GM08714 (cell line): Measurements from ENCODE around the gene PCDH18.
"Not testable (repeated sequence)": the region's sequence is repeated elsewhere in the genome, so short reads cannot be mapped to it uniquely, and the experiment has no call there.

Experiments used
- H3K4me3 ChIP-seq: fragments of 200-500 bp; sonication (Bioruptor generic); 2 replicates; pipeline ENCODE4 v1.5.1; 2014; ENCODE audit warnings: mild to moderate bottlenecking, low read length, inconsistent platforms
- ZNF274 ChIP-seq: IDR thresholded peaks from 2 replicates; pipeline ENCODE4 v1.6.1; 2012; ENCODE audit warnings: mild to moderate bottlenecking, low read depth, low read length

The PCDH18 gene, protein sequence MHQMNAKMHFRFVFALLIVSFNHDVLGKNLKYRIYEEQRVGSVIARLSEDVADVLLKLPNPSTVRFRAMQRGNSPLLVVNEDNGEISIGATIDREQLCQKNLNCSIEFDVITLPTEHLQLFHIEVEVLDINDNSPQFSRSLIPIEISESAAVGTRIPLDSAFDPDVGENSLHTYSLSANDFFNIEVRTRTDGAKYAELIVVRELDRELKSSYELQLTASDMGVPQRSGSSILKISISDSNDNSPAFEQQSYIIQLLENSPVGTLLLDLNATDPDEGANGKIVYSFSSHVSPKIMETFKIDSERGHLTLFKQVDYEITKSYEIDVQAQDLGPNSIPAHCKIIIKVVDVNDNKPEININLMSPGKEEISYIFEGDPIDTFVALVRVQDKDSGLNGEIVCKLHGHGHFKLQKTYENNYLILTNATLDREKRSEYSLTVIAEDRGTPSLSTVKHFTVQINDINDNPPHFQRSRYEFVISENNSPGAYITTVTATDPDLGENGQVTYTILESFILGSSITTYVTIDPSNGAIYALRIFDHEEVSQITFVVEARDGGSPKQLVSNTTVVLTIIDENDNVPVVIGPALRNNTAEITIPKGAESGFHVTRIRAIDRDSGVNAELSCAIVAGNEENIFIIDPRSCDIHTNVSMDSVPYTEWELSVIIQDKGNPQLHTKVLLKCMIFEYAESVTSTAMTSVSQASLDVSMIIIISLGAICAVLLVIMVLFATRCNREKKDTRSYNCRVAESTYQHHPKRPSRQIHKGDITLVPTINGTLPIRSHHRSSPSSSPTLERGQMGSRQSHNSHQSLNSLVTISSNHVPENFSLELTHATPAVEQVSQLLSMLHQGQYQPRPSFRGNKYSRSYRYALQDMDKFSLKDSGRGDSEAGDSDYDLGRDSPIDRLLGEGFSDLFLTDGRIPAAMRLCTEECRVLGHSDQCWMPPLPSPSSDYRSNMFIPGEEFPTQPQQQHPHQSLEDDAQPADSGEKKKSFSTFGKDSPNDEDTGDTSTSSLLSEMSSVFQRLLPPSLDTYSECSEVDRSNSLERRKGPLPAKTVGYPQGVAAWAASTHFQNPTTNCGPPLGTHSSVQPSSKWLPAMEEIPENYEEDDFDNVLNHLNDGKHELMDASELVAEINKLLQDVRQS

DNA sequence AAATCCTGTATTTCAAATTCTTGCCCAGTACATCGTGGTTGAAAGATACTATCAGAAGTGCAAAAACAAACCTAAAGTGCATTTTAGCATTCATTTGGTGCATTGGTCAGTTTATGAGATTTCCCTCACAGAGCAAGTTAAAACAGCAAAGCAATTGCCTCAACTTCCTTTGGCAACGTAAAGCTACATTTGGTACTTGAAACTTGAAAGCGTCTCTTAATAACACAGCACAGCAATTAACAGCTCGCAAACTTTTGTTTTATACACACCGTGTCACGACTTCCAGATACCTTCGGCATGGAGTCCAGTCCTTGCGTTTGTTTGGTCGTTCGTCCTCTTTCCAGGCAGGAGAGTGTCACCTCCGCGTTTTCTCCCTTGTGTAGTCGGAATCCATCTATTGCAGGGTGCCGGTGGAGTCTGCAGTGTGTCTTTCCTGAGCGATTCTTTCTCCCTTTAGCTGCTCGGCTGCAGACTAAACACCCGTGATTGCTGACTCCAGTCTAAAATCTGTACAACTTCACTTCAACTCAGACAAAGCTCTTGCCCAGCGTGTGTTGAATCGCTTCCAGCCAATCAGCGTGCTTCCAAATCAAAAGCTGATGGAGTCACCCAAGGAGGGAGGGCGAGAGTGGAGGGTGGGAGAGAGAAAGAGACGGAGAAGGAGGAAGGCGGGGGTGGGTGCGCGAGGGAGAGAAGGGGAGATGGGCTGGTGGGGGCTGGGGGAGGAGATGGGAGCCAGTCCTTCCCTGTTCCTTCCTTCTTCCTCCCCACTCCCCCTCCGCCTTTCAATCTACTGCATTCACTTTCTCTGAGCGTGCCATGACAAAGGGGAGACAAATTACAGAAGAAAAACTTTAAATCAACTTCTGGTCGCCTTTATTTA is at the start of gene PCDH18:
Gene PCDH18, minus strand, starts transcription at position 509 of the 883 bp plus-strand sequence. Its CDS starts 406 bp downstream, at position 103.
- H3K4me3 ChIP-seq = peak within 1 kb of the TSS; percentile 49
- no peak for TF ChIP-seq ZNF274

DNA sequence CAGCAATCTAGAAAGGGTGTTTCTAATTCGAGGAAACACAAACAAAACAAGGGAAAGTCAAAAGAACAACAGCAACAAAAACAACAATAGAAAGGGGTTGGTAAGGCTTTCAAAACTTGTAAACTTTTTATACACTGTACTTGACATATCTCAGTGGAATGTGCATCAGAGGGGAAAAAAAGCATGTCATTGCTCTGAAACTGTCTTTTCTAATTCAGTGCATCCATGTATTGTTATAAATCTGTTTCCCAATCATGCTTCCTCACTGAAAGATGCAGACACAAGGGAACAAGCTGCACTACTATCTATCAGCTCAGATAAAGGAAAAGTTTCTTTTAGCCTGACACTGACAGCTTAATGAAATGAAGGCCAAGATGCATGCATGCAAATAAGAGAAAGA is 44.2 kb upstream of the PCDH18 start:
- no peak overlapping the region for H3K4me3 ChIP-seq
- TF ChIP-seq ZNF274 = no peak

DNA sequence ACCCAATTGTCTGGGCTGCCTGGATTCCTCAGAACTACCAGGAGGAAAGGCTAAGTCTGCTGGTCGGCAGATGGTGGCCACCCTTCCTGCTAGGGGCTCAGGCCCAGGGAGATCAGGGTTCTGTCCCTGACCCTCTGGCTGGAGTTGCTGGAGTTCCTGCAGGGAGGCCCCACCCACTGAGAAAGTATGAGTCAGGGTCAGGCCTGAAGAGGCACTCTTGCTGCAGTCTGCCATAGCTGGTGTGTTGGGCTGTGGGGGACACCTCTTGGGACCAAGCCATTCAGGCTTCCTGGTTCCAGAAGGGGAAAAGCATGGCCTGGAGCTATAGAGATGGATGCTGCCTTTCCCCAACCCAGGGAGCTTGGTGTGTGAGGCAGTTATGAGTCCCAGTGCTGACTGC is 40.4 kb upstream of the PCDH18 start:
- no peak for TF ChIP-seq ZNF274

DNA sequence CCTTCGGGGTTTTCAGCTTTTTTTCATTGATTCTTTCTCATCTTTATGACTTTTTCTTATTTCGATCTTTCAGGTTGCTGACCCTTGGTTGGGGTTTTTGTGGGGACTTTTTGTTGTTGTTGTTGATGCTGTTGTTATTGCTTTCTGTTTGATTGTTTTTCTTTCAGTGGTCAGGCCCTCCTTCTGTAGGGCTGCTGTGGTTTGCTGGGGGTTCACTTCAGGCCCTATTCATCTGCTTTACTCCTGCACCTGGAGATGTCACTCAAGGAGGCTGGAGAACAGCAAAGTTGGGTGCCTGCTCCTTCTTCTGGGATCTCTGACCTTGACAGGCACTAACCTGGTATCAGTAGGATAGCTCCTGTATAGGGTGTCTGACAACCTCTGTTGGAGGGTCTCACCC is 39.9 kb upstream of the PCDH18 start:
- no peak overlapping the region for H3K4me3 ChIP-seq
- TF ChIP-seq ZNF274 = no peak

More for the DNA sequence above, 40.4 kb upstream of the PCDH18 start:
- H3K4me3 ChIP-seq = no peak overlapping the region

DNA sequence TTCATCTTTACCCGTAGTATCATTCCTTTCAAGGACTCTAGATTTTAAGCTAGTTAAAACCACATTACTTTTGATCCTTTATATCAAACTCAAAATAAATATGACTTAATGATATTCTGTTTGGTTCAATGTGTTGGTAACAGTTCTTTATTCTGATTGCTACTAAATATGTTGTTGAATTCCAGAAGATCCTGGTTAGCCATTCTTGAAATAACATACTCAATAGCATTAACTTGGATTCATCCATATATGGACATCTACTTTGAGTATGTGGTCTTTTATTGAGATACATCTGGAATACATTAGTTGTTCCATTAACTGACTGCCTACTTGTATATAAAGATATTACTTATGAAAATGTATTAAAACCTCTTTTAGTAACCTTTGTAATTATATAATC is 27.5 kb upstream of the PCDH18 start:
- H3K4me3 ChIP-seq = no peak overlapping the region
- no peak for TF ChIP-seq ZNF274

DNA sequence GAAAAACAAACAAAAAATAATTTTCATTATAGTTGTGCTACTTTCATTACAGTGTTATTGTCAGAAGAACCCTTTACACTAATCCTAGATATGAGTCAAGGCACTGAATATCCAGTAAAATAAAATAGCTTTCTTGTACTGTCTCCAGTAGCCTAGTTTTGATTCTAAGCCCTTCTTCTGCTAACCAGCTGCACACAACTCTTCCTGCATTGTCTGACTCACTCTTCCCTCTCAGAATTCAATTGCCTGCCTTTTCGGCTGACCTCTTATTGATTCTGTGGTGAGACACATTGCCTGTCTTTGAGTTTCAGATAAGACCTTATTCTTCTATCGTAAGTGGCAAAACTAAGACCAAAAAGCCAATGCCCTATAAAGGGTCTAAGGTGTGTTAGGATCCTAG is 26.7 kb upstream of the PCDH18 start:
- H3K4me3 ChIP-seq = no peak overlapping the region
- TF ChIP-seq ZNF274 = no peak

DNA sequence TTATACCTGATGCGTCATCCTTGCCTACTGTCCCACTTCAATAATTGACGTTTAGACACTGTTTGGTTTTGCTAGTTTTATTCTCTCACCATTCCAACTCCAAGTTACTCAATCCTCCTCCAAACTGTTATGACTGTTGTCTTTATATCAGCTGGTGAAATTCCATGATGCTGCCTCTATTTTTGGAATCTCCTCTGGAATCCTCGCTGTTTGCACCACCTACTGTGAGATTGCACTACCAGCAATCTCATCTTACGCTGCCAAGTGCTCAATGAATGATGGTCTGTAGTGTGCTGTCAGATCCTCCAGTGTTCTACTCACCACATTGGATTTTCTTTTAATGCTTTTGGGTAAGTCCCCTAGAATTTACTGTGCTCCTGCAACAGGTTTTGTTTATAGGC is 13.2 kb upstream of the PCDH18 start:
- TF ChIP-seq ZNF274 = no peak
- no peak overlapping the region for H3K4me3 ChIP-seq

DNA sequence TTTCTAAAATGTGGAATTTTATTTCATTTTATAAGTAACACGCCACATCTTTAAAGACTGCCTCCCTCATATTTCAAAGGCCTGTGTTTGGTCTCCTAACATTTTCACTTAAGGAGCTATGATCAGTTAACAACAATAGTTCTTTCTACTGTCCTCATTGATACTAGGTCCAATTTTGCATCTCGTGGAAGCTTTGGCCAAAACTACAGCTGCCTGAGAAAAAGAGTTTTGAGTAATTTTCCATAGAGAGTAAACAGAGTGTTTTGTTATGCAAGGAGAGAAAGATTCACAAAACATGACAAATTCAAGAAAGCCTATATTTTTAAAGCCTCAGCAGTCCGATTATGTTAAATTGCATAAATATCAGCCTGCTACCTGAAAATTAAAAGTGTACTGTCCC is 11.4 kb upstream of the PCDH18 start:
- H3K4me3 ChIP-seq = no peak overlapping the region
- TF ChIP-seq ZNF274 = no peak

DNA sequence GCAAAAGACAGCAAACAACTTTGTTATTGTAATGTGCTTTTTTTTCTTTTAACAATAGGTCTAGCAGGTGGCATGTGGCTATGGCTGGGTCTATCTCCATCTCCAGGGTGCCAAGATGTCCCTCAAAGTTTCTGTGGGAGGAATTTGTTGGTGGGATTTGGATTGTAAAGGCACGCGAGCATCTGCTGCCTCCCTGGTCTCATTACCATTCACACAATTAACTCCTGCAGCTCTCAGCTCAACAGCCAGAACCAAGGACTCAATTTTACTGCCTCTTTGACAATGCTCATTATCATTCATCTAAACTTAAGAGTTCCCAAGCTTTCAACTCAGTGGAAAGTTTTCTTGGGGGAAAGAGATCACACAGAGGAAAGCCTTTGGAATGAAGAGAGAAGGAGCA is 10.9 kb upstream of the PCDH18 start:
- TF ChIP-seq ZNF274 = no peak
- no peak overlapping the region for H3K4me3 ChIP-seq

DNA sequence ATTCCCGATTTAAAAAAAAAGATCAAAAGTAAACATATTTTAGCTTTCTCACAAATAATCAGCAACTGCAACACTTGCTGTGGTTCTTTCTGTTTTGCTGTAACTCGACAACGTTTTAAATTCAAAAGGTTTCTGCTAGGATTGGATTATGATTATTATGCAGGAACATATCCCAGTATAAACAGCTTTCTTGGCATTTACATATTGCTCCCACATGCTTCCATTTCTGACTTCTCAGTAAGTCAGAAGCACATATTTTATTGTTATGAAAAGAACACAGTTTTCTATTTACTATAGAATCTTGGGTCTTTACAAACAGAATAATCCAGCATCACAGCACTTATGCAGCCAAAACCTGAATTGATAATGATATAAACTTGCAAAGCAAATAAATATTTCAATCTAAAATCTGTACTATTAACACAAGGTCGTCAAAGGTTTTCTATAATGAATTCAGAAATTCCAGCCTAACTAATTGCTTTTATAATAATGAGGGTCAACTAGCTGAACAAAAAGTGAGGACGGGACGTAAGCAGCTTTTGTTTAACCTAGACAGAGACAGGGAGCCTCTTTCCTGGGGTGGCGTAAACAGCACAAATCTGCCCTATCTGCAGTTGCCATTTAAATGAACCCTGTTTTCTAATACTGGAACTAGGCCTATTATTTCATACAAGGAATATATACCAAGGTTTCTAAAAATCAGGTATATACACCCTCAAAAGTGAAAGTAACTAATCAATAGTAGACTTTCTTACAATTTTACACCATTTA is 9.8 kb upstream of the PCDH18 start:
- TF ChIP-seq ZNF274 = no peak
- no peak overlapping the region for H3K4me3 ChIP-seq

DNA sequence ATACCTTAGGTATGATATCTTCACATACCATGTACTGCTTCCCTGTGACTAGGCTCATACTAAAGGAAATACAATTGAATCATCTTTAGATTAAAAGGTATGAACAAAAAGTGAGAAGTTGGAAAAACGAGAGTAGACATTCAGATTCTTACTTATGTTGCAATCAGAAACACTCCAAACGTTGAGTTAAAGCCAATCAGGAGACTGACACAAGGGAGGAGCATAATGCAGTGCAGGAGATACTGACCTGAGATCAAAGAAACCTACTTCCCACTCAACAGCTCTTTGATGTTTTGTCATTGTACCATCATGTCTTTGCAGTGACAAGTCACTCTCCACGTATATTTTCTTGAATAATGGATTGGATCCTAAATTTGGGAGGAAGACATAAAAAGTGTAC is 8.9 kb upstream of the PCDH18 start:
- no peak for TF ChIP-seq ZNF274
- no peak overlapping the region for H3K4me3 ChIP-seq

DNA sequence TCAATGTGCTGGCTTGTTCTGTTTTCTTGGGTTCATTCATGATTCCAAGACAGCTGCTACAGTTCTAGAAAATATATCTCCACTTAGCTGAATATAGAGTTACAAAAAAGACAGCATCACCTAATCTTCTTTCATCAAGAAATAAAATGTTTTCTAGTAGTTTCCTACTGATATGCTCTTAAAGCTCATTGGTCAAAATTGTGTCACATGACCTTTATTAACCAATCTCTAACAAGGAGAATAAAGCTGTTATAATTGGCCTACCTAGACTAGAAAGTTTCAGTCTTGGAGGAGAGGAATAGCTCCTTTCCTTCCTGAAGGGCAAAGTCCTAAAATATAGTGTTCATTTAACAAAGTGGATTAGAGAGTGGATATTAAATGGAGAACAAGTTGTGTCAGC is 8.1 kb upstream of the PCDH18 start:
- no peak overlapping the region for H3K4me3 ChIP-seq
- TF ChIP-seq ZNF274 = no peak

DNA sequence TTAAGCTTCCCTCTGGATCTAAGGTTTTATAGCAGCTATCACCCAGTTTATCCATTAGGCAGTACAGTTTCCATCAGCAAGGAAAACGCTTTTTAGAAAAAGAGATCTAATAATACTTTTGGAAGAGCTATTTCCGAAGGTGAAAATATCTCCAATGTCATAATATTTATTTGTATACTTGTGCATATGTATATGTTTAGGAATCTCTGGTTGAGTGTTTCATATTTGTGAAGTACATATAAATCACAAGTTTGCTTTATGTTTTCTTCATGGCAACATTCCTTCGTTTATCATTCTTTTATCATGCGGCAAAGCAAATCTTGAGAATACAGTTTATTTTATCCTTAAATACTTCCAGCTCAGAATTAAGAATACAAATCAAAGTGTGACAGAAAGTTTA is 6.2 kb upstream of the PCDH18 start:
- H3K4me3 ChIP-seq = no peak overlapping the region
- TF ChIP-seq ZNF274 = no peak

DNA sequence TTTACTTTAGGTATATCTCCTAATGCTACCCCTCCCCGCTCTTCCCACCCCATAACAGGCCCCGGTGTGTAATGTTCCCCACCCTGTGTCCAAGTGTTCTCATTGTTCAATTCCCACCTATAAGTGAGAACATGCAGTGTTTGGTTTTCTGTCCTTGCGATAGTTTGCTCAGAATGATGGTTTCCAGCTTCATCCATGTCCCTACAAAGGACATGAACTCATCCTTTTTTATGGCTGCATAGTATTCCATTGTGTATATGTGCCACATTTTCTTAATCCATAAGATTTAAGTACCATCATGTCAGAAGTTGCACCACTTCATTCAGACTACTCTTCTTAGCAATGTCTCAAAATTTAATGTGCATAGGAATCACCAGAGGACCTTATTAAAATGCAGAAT is 5.5 kb upstream of the PCDH18 start:
- not testable (repeated sequence) for H3K4me3 ChIP-seq
